ENCODE results near the gene FZR1. TPM values are rescaled to one million over a fixed set of nuclear protein-coding genes. Genes with fewer than 3 reads are reported as not detected.
A peak's percentile ranks its signal among the peaks of the same experiment; 100 is the strongest.

Gene FZR1
- total and polyA plus RNA-seq, 9 of the 15 experiments (the other 6 are each of a cell fraction or from before 2014, with no cell fraction given), result 0.18 to 48.0 (median 22.2) TPM

DNA sequence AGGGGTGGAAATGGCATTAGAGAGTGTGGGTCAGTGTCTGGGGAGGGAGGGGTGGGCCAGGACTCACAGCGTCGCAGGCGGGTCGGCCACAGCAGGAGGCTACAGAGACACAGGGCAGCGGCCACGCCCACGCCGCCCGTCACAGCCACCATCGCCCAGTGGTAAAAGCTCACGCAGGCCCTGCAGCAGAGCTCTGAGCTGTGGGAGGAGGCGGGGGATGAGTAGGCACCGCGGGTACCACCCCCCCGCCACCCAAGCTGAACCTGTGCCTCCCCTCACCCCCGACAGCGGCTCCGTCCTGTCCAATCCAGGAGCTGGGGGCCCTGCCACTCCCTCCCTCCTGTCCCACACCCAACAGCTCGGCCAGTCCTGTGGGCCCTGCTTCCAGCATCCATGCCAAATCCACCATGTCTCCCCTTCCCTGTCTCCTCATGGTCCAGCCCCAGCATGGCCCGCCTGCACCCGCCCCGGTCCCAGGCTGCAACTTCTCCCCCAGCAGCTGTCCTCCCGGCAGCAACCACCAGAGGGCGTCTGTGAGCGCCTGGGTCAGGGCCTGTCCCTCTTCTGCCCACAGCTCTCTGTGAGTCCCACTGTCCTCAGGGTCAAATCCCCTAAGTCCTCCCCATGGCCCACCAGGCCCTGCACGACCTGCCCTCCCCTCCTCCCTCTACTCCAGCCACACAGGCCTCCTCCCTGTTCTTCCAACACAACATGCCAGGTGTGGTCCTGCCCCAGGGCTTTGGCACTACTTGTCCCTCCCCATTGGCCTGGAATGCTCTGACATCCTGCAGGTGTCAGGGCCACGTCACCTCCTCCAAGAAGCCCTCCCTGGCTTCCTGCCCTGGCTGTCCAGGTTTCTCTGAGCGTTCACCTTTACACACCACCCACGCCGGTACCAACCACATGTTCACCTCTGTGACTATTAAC, 38.9 kb downstream of the FZR1 start (continued):
- TF ChIP-seq, protein P1, sequence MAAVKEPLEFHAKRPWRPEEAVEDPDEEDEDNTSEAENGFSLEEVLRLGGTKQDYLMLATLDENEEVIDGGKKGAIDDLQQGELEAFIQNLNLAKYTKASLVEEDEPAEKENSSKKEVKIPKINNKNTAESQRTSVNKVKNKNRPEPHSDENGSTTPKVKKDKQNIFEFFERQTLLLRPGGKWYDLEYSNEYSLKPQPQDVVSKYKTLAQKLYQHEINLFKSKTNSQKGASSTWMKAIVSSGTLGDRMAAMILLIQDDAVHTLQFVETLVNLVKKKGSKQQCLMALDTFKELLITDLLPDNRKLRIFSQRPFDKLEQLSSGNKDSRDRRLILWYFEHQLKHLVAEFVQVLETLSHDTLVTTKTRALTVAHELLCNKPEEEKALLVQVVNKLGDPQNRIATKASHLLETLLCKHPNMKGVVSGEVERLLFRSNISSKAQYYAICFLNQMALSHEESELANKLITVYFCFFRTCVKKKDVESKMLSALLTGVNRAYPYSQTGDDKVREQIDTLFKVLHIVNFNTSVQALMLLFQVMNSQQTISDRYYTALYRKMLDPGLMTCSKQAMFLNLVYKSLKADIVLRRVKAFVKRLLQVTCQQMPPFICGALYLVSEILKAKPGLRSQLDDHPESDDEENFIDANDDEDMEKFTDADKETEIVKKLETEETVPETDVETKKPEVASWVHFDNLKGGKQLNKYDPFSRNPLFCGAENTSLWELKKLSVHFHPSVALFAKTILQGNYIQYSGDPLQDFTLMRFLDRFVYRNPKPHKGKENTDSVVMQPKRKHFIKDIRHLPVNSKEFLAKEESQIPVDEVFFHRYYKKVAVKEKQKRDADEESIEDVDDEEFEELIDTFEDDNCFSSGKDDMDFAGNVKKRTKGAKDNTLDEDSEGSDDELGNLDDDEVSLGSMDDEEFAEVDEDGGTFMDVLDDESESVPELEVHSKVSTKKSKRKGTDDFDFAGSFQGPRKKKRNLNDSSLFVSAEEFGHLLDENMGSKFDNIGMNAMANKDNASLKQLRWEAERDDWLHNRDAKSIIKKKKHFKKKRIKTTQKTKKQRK (IDR thresholded peaks at IDR 0.05; ENCODE audit: borderline replicate concordance, low read depth, low read length), result no peak
- TF ChIP-seq ZNF75A (CRISPR knock-in tag; IDR thresholded peaks at IDR 0.05) (no peak), KLF10 (CRISPR knock-in tag; IDR thresholded peaks at IDR 0.05) (no peak), ZNF197 (CRISPR knock-in tag; IDR thresholded peaks at IDR 0.05; ENCODE audit: low read depth) (no peak), GTF2F1 (IDR thresholded peaks at IDR 0.05; ENCODE audit: low read depth, low read length) (no peak), POLR2A (conservative IDR thresholded peaks at IDR 0.05) (no peak), TCF7 (IDR thresholded peaks at IDR 0.05; ENCODE audit: borderline replicate concordance) (no peak), GTF2A2 (tag; IDR thresholded peaks at IDR 0.05) (no peak)
- TF ChIP-seq, protein P2, sequence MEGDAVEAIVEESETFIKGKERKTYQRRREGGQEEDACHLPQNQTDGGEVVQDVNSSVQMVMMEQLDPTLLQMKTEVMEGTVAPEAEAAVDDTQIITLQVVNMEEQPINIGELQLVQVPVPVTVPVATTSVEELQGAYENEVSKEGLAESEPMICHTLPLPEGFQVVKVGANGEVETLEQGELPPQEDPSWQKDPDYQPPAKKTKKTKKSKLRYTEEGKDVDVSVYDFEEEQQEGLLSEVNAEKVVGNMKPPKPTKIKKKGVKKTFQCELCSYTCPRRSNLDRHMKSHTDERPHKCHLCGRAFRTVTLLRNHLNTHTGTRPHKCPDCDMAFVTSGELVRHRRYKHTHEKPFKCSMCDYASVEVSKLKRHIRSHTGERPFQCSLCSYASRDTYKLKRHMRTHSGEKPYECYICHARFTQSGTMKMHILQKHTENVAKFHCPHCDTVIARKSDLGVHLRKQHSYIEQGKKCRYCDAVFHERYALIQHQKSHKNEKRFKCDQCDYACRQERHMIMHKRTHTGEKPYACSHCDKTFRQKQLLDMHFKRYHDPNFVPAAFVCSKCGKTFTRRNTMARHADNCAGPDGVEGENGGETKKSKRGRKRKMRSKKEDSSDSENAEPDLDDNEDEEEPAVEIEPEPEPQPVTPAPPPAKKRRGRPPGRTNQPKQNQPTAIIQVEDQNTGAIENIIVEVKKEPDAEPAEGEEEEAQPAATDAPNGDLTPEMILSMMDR (IDR thresholded peaks at IDR 0.05 in 2 of 3, conservative IDR thresholded peaks at IDR 0.05 in 1 of 3; ENCODE audit: insufficient read depth in 2 of 3, low read depth in 1 of 3, low read length in 3 of 3), result peak; percentile 91 to 94 (median 94)
- TF ChIP-seq, protein P3, sequence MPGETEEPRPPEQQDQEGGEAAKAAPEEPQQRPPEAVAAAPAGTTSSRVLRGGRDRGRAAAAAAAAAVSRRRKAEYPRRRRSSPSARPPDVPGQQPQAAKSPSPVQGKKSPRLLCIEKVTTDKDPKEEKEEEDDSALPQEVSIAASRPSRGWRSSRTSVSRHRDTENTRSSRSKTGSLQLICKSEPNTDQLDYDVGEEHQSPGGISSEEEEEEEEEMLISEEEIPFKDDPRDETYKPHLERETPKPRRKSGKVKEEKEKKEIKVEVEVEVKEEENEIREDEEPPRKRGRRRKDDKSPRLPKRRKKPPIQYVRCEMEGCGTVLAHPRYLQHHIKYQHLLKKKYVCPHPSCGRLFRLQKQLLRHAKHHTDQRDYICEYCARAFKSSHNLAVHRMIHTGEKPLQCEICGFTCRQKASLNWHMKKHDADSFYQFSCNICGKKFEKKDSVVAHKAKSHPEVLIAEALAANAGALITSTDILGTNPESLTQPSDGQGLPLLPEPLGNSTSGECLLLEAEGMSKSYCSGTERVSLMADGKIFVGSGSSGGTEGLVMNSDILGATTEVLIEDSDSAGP (CRISPR knock-in tag; IDR thresholded peaks at IDR 0.05), result no peak
- TF ChIP-seq, protein P4, sequence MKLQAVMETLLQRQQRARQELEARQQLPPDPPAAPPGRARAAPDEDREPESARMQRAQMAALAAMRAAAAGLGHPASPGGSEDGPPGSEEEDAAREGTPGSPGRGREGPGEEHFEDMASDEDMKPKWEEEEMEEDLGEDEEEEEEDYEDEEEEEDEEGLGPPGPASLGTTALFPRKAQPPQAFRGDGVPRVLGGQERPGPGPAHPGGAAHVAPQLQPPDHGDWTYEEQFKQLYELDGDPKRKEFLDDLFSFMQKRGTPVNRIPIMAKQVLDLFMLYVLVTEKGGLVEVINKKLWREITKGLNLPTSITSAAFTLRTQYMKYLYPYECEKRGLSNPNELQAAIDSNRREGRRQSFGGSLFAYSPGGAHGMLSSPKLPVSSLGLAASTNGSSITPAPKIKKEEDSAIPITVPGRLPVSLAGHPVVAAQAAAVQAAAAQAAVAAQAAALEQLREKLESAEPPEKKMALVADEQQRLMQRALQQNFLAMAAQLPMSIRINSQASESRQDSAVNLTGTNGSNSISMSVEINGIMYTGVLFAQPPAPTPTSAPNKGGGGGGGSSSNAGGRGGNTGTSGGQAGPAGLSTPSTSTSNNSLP (IDR thresholded peaks at IDR 0.05; ENCODE audit: borderline replicate concordance, low read depth, low read length), result no peak
- TF ChIP-seq, protein P5, sequence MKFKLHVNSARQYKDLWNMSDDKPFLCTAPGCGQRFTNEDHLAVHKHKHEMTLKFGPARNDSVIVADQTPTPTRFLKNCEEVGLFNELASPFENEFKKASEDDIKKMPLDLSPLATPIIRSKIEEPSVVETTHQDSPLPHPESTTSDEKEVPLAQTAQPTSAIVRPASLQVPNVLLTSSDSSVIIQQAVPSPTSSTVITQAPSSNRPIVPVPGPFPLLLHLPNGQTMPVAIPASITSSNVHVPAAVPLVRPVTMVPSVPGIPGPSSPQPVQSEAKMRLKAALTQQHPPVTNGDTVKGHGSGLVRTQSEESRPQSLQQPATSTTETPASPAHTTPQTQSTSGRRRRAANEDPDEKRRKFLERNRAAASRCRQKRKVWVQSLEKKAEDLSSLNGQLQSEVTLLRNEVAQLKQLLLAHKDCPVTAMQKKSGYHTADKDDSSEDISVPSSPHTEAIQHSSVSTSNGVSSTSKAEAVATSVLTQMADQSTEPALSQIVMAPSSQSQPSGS (CRISPR knock-in tag; IDR thresholded peaks at IDR 0.05), result no peak
